ENCODE data around the gene TSC1.

GRCh38 chr9:132946211-132946610, 1.8 kb upstream of the TSC1 start:
- TF ChIP-seq CTCF (IDR thresholded peaks at IDR 0.05; ENCODE audit: extremely low read depth in 1 of 2, insufficient read depth in 1 of 2, low read depth in 1 of 2, low read length in 2 of 2) (no peak), EZH2 (IDR thresholded peaks at IDR 0.05; ENCODE audit: borderline replicate concordance, low read depth, low read length, severe bottlenecking) (no peak)
